GM21367 (cell line): ENCODE results near the gene FAM234A.
A peak's percentile ranks its signal among the peaks of the same experiment; 100 is the strongest.
"Not testable (repeated sequence)": the region's sequence is repeated elsewhere in the genome, so short reads cannot be mapped to it uniquely, and the experiment has no call there.

Experiments used
- ATAC-seq: cut with Tn5 transposase; IDR thresholded peaks from one replicate; pipeline ENCODE4 v1.9.1; 2021; ENCODE audit not compliant: unreplicated experiment

FAM234A gene

GRCh38 chr16:234468-235305 lies at the start of gene FAM234A:
Gene FAM234A, plus strand, starts transcription at chr16:234821. Its CDS starts 19,593 bp downstream, at chr16:254414.
- peak; percentile 84 for ATAC-seq

GRCh38 chr16:185213-185612 lies 49.4 kb upstream of the FAM234A start:
- ATAC-seq: no peak

DNA sequence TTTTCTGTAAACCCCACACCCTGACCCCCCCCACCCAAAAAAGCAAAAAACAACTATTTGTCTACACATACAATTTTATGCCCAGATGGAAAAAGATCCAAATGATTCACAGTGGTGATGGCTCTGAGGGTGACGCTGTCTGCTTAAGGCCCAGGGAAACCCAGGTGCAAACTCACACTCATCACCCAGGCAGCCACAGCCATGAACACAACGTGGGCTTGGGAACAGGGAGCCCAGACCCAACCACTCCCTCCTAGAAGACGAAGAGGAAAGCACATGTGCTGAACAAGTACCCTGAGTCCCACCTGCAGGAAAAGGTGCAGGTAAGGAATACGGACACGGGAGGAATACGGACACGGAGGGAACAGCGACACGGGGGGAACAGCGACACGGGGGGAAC lies 48.9 kb upstream of the FAM234A start:
- ATAC-seq: no peak

DNA sequence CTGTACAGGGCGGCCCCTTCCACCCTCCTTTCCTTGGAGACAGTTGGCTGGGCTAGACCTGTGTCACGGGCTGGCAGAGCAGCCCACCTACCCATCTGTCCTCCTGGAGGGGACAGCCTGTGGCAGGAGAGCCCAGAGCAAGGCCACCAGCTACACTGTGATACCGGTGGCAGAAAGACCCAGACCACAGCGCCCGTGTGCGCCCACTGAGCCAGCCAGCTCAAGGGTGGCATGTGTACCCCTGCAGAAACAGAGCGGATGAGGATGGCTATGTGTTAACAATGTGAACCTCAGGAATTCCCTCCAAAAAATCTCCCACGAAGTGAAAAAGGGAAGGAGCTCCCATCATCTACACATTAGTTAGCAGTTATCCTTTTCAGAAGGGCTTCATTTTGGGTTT lies 47.3 kb upstream of the FAM234A start:
- no peak for ATAC-seq

DNA sequence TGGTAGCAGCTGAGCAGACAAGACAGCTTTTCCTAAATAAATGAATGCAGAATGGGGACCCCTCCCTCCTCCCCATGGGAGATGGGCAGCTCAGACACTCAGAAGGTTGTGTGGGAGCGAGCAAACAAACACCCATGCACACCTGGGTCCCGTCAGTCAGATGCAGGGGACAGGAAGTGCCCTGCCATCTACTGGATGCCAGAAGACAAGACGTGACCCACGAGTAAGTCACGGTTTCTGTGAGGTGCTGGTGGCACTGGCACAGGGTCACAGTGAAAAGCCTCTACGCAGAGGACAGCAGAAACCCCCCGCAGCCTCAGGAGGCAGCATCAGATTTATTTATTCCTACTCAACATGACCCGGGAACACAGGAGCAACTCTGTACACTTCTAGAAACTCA lies 45.9 kb upstream of the FAM234A start:
- ATAC-seq: no peak

DNA sequence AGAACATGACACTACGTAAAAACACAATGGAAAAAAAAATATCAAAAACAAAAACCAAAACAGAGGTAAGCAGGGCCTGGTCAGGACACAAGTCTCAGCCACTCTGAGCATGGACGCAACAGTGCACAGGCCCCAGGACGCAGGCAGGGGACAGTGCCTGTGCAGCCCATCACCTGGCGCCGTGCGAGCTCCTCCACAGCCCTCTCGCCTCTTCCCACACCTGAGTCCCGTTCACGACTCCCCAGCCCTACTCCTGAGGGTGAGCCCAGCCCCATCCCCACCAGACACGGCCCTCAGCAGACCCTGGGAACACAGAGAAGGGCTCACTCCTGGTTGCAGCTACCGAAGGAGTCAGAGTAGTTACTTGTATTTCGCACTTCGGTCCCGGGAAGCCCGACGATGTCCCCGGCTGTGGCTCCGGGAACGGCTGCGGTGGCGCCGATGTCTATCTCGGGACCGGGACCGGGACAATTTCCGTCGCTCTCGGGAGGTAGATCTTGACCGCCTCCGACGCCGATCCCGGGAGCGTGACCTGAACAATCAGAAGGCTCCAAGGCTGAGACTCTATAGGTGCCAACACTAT lies 44.9 kb upstream of the FAM234A start:
- ATAC-seq: no peak

DNA sequence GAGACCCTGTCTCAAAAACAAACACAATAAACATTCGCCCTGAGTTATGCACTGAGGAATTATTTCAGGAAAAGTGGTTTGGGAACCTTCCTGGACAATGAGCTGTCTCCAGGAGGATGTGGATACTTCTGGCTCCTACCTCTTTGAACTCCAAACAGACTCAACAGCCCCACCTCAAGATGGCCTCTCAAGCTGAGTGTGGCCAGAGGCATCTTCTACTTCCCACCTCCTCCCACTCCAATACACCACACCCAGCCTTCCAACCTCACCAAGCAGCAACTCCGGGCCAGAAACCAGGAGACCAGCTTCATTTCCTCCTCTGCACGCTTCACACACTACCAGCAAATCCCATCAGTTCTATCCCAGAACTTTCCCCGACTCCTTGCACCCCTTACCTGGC lies 42.8 kb upstream of the FAM234A start:
- ATAC-seq: no peak

GRCh38 chr16:192686-193085 lies 41.9 kb upstream of the FAM234A start:
- ATAC-seq: no peak

DNA sequence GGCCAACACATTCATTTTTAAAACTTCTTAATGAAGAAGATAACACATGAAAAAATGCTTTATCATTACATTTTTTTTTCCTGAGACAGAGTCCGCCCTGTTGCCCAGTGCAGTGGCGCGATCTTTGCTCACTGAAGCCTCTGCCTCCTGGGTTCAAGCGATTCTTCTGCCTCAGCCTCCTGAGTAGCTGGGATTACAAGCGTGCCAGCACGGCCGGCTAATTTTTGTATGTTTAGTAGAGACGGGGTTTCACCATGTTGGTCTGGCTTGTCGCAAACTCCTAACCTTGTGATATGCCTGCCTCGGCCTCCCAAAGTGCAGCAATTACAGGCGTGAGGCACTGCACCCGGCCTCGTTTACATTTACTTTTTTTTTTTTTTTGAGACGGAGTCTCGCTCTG lies 41.2 kb upstream of the FAM234A start:
- ATAC-seq: no peak

DNA sequence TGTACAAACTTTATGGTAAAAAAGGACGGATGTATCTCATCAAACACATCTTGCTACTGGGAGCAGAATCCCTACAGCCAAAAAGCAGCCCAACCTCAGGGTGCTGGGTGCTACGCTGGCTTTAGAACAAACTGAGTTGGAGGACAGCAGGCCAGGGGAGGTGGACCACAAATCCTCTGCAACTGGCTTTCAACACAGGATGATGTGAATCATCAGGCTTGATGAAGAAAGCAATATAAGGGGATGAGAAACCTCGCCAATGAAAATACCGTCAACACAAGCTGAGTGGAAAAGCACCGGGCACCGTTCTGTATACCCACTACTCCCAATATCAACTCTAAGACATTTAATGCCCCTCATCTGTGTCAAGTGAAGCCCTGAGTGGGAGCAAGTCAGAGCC lies 40.1 kb upstream of the FAM234A start:
- no peak for ATAC-seq

- ATAC-seq: no peak
Observed at GRCh38 chr16:200388-200787, 34.2 kb upstream of the FAM234A start.

GRCh38 chr16:203246-203645 lies 31.4 kb upstream of the FAM234A start:
- ATAC-seq: no peak

GRCh38 chr16:204046-204445 lies 30.6 kb upstream of the FAM234A start:
- ATAC-seq: not testable (repeated sequence)

DNA sequence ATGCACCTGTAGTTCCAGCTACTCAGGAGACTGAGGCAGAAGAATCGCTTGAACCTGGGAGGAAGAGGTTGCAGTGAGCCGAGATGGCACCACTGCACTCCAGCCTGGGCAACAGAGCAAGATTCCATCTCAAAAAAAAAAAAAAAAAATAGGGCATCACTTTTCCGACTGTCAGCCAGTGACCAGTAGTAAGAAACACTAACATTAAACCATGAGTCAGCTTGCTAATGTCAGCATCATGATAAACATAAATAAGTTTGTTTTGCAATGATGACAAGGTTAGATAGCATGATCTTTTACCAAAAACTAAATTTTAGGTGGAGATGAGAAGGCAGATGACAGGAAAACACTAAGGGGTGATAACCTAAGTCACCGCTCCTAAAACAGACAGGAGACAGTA lies 25.3 kb upstream of the FAM234A start:
- not testable (repeated sequence) for ATAC-seq

GRCh38 chr16:211631-212180 lies 22.9 kb upstream of the FAM234A start:
- not testable (repeated sequence) for ATAC-seq

DNA sequence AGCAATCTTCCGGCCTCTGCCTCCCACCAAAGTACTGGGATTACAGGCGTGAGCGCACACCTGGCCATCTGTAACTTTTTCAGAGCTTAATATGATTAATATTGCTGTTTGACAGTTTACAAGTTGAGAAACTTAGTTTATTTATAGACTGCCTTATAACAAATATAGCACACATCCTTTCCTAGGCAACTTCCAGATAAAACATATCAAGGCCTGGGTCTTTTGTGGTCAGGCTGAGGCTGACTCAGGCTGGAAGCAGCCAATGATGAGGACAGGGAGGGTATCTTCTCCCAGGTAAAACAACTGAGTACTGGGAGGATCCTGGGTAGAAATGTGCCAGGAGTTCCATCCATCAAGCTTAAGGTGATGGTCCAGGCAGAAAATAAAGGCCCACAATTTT lies 21.6 kb upstream of the FAM234A start:
- ATAC-seq: no peak

GRCh38 chr16:220021-220420 lies 14.6 kb upstream of the FAM234A start:
- no peak for ATAC-seq

GRCh38 chr16:228151-228851 lies 6.3 kb upstream of the FAM234A start:
- ATAC-seq: no peak

- ATAC-seq: peak; percentile 68
Observed at GRCh38 chr16:228852-229730, 5.5 kb upstream of the FAM234A start, which contains the start of gene LUC7L. Gene LUC7L, minus strand, starts transcription at chr16:229449. Its CDS starts 110 bp downstream, at chr16:229339.

DNA sequence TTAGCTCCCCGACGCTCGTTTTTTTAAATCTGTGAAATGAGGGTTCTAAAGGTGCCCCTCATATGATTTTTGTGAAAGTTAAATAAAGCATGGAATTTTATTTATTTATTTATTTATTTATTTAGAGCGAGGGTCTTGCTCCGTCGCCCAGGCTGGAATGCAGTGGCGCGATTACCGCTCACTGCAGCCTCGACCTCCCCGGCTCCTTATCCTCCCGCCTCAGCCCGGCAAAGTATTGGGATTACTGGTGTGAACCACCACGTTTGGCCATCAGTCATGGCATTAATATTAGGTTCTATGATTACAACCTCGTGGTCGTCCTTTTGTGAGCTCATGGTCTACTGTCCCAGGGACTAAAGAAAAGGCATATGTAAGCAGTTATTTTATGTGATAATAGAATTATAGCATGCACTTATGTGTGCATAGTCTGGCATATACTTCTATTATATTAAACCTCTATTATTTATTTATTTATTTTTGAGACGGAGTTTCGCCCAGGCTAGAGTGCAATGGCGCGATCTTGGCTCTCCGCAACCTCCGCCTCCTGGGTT lies 4.8 kb upstream of the FAM234A start:
- no peak for ATAC-seq
